NCI-H524 treated with DMSO at 0.1 percent for 48 hours (cell line): Measurements from ENCODE around the gene HECA.

ENCODE experiments used
- DNase-seq: peaks from one replicate; lab custom pipeline; 2025; lab: John Stamatoyannopoulos, UW

HECA gene

GRCh38 chr6:139161169-139161568, 26.3 kb downstream of the HECA start:
- no peak for DNase-seq

GRCh38 chr6:139161817-139162284, 27.0 kb downstream of the HECA start:
- no peak for DNase-seq

DNA sequence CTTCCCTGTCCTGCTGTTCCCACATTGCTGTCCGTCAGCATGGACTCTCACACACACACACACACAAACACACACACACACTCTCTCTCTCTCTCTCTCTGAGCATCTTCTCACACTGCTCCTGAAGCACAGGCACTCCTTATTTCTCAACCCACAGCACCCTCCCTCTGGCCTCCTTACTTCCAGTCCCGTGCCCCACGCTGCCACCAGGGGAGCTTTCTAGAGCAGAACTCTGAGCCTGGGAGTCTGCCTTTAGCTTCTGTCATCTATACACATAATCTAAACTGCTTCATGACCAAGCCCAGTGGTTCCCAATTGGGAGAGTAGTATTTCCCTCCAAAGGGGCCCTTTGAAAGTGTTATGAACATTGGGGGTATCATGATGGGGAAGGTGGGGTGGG, 29.1 kb downstream of the HECA start:
- DNase-seq = no peak

DNA sequence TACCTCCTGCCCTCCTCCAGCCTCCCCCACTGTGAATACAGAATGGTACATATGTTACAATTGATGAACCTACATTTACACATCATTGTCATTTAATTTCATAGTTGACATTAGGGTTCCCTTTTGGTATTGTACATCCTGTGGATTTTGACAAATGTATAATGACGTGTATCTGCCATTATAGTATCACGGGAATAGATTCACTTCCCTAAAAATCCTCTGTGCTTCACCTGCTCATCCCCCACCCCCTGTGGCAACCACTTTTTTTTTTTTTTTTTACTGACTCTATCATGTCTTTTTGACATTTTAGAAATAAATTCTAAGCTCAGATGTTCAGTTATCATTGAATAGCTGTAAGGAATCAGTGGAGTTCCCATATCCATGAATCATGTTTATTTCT, 30.4 kb downstream of the HECA start:
- no peak for DNase-seq

- DNase-seq = no peak
These were observed 31.5 kb downstream of the HECA start for GRCh38 chr6:139166238-139166955.

- DNase-seq = no peak
These were observed 32.1 kb downstream of the HECA start for GRCh38 chr6:139166956-139167313.

DNA sequence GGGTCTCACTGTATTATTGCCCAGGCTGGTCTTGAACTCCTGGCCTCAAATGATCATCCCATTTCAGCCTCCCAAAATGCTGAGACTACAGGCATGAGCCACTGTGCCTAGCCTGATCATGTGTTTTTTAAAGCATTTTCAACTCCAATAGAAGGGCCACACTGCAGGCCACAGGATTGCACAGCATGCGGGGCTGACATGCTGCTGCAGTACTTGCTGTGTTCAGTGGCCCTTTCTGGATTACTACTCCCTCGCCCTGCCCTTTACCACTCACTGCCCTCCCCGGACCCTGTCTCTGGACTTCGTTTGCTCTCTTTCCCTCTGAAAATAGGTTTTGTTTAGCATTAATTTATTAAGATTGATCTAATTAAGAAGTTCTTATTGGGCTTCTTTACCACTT, 37.3 kb downstream of the HECA start:
- DNase-seq = no peak

DNA sequence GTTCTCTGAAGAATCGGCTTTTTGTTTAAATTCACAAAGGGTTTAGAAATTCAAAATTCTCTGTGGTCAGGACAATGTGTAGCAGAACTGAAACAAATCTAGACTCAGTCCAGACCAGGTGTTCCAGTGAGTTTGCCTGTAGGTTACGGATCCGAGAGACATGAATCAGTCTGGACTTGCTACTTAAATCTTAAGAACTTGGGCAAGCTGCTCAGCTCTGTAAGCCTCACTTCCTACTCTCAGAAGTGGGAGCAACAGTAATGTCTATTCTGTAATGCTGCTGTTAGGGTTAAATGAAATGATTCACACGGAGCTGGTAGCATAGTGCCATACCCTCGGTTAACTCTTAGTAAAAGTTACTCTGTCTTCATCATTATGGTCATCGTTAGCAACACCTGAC, 37.7 kb downstream of the HECA start:
- DNase-seq = no peak

DNA sequence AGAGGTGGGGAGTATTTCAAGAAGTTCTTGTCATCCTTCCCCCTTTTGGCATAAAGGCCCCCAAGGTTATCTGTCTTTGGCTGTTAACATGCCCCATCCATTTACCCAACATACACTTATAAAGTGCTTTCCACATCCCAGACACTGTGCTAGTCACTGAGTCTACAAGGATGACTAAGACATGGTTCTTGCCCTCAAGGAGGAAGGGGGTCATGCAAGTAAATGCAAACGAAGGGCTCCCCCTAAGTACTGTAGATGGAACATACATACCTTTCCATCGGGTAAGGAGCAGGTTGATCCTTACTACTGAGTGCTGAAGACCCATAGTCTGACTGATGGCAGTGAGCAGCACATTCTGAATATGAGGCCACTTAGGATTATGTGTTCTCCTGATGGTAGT, 38.3 kb downstream of the HECA start:
- DNase-seq = no peak

DNA sequence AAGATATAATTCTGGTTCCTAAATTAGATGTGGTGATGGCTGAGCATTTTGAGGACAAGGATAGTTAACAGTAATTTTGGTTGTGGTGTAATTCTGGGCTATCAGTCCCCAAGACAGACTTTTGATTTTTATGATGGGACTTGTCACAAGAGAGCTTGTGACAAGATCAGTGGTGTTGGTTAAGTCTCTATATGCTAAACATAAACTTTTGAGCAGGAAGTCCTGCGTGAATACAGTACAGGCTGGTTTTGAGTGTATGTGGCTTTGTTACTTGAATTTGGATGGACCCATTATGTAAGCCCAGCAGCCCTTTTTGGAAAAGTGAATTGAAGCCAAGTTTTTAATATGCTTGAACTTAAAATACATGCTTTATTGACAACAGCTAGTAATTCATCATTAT, 38.9 kb downstream of the HECA start:
- no peak for DNase-seq

GRCh38 chr6:139174961-139175360, 40.1 kb downstream of the HECA start:
- DNase-seq = no peak

DNA sequence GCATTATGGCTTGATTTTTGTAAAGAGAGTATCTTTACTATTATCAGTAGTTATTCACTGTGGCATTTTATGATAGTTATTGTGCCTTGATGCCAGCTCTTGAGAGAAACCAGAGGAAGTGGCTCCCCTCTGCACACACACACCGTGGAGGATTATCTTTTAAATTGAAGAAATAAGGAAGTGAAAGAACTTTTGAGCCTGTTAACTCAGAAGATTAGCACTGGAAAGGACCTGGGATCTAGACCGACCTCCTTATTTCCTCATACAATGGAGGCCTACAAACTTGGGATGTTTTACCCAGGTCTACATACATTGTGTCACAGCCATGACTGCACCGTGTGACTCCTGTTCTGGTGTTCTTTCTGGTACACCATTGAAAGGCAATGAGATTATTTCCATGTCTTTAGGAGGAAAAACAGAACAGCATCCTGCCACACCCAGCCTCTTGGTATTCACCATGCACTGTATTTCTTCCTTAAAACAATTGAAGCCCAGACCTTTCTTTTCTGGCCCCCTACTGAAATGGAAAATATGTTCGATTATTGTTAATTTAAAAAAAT, 40.6 kb downstream of the HECA start:
- DNase-seq = no peak

- DNase-seq = no peak
These were observed 46.4 kb downstream of the HECA start for GRCh38 chr6:139181236-139181635.

DNA sequence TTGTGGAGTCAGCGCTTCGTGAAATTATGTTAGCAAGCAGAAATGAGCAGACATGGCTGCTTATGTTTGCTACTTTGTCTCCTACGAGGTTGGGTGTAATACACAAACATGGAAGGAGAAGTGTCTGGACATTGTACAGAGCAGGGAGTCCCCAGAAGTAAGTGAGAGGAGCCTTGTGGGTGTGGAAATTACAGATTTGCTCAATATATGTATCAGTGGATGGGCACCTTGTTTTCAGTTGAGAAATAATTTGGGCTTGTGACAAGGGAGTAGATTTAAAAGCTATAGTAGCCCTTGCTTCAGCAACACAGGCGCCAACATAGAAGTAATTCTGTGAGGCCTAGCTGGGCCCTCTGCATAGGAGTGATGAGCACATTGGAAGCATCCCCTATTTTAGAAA, 49.2 kb downstream of the HECA start:
- no peak for DNase-seq

- DNase-seq = no peak
These were observed 49.6 kb downstream of the HECA start for GRCh38 chr6:139184459-139184858.

- DNase-seq = no peak
These were observed 51.4 kb downstream of the HECA start for GRCh38 chr6:139186242-139186641.

DNA sequence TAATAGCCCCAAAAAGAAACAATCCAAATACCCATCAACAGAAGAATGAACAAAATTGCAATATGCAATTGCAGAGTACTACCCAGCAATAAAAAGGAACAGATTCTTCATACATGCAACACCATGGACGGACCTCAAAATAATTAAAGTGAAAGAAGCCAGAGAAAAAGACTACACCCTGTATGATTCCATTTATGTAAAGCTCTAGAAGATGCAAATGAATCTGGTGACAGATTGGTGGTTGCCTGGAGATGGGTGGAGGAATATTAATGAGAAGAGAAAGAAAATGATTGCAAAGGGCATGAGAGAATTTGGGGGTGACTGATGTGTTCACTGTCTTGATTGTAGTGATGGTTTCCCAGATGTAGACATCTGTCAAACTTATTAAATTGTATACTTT, 51.8 kb downstream of the HECA start:
- DNase-seq = no peak

DNA sequence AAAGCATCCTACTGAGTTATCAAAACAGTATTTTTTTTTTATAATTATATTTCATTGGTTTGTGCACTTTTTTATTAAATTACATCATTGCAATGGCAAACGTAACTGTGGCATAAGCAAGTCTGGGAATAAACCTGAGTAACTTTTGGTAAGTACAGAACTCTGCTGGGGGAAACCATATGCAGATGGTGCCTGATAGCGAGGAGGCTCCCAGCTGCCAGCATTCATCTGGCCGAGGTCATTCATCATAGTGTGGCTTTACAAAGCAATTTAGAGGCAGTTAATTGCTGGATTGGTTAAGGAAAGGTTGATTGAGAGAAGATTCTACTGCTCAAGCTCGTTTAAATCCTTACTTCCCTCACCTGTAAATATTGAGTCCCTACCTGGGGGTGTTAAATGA, 52.6 kb downstream of the HECA start:
- peak; percentile 70 for DNase-seq

DNA sequence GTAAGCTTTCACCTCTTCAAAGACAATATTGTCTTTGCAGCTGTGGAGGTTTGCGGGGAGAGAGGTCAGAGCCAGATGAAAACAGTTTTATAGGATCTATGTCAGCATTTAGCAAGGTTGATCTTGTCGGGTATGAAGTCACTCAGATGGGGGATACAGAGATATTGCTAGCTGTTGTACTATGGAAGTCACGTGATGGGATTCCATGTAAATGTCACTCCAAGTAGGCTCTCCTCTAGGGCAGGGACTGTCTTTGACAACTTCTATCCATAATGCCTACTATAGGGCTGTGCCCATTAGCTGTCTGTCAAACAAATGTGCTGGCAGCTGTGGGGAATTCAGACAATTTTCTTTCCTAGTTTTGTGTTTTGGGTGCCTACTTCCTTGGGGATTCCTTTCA, 54.8 kb downstream of the HECA start:
- no peak for DNase-seq

DNA sequence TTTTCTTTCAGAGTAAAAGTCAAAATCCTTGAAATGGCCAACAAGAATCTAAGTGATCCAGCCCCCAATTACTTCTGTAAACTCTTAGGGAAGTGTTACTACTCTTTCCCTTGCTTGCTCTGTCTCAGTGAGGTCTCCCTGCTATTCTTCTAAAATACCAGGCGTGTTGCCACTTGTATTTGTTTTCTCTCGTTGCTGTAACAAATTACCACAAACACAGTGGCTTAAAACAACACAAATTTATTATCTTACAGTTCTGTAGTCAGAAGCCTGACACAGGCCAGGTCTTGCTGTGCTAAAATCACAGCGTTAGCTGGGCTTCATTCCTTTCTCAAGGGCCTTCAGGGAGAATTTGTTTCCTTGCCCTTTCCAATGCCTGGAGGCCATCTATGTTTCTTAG, 59.9 kb downstream of the HECA start:
- DNase-seq = no peak

GRCh38 chr6:139198529-139199288, 63.8 kb downstream of the HECA start:
- DNase-seq = no peak

GRCh38 chr6:139201378-139201777, 66.5 kb downstream of the HECA start:
- no peak for DNase-seq

- no peak for DNase-seq
These were observed 70.1 kb downstream of the HECA start for GRCh38 chr6:139204978-139205377.
